ENCODE measurements around the gene CUL3. TPM values are rescaled to one million over a fixed set of nuclear protein-coding genes. Genes with fewer than 3 reads are reported as not detected.
A peak's percentile ranks its signal among the peaks of the same experiment; 100 is the strongest.

The CUL3 gene
- total and polyA plus RNA-seq, 2 of the 13 experiments (the other 11 are each of a cell fraction or from before 2014, with no cell fraction given) = 33.2 to 62.3 TPM

- TF ChIP-seq, protein P1, sequence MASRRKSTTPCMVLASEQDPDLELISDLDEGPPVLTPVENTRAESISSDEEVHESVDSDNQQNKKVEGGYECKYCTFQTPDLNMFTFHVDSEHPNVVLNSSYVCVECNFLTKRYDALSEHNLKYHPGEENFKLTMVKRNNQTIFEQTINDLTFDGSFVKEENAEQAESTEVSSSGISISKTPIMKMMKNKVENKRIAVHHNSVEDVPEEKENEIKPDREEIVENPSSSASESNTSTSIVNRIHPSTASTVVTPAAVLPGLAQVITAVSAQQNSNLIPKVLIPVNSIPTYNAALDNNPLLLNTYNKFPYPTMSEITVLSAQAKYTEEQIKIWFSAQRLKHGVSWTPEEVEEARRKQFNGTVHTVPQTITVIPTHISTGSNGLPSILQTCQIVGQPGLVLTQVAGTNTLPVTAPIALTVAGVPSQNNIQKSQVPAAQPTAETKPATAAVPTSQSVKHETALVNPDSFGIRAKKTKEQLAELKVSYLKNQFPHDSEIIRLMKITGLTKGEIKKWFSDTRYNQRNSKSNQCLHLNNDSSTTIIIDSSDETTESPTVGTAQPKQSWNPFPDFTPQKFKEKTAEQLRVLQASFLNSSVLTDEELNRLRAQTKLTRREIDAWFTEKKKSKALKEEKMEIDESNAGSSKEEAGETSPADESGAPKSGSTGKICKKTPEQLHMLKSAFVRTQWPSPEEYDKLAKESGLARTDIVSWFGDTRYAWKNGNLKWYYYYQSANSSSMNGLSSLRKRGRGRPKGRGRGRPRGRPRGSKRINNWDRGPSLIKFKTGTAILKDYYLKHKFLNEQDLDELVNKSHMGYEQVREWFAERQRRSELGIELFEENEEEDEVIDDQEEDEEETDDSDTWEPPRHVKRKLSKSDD (CRISPR knock-in tag; IDR thresholded peaks at IDR 0.05; ENCODE audit: low read depth) = peak; percentile 57; the same call in 1 of the 2 replicates
- TF ChIP-seq, protein P2, sequence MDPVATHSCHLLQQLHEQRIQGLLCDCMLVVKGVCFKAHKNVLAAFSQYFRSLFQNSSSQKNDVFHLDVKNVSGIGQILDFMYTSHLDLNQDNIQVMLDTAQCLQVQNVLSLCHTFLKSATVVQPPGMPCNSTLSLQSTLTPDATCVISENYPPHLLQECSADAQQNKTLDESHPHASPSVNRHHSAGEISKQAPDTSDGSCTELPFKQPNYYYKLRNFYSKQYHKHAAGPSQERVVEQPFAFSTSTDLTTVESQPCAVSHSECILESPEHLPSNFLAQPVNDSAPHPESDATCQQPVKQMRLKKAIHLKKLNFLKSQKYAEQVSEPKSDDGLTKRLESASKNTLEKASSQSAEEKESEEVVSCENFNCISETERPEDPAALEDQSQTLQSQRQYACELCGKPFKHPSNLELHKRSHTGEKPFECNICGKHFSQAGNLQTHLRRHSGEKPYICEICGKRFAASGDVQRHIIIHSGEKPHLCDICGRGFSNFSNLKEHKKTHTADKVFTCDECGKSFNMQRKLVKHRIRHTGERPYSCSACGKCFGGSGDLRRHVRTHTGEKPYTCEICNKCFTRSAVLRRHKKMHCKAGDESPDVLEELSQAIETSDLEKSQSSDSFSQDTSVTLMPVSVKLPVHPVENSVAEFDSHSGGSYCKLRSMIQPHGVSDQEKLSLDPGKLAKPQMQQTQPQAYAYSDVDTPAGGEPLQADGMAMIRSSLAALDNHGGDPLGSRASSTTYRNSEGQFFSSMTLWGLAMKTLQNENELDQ (CRISPR knock-in tag; IDR thresholded peaks at IDR 0.05; ENCODE audit: borderline replicate concordance) = 0 out of 2 replicates have a peak, but pooled peaks have one; percentile 32
- TF ChIP-seq NFRKB (IDR thresholded peaks at IDR 0.05) = no peak
- peak; percentile 67; the same call in 1 of the 2 replicates for TF ChIP-seq SMAD3 (CRISPR knock-in tag; IDR thresholded peaks at IDR 0.05)
- 0 out of 2 replicates have a peak, but pooled peaks have one; percentile 25 for TF ChIP-seq DNMT1 (CRISPR knock-in tag; IDR thresholded peaks at IDR 0.05)
- TF ChIP-seq GABPA (IDR thresholded peaks at IDR 0.05; ENCODE audit: low read depth, low read length) = peak; percentile 44
- TF ChIP-seq GABPA (CRISPR knock-in tag; IDR thresholded peaks at IDR 0.05; ENCODE audit: low read depth) = peak; percentile 78
- peak; percentile 41 for TF ChIP-seq HNRNPLL (IDR thresholded peaks at IDR 0.05; ENCODE audit: low read depth, low read length, poor library complexity, severe bottlenecking)
- TF ChIP-seq ZNF232 (CRISPR knock-in tag; IDR thresholded peaks at IDR 0.05; ENCODE audit: borderline replicate concordance) = peak; percentile 59; the same call in 1 of the 2 replicates
- TF ChIP-seq, protein P3, sequence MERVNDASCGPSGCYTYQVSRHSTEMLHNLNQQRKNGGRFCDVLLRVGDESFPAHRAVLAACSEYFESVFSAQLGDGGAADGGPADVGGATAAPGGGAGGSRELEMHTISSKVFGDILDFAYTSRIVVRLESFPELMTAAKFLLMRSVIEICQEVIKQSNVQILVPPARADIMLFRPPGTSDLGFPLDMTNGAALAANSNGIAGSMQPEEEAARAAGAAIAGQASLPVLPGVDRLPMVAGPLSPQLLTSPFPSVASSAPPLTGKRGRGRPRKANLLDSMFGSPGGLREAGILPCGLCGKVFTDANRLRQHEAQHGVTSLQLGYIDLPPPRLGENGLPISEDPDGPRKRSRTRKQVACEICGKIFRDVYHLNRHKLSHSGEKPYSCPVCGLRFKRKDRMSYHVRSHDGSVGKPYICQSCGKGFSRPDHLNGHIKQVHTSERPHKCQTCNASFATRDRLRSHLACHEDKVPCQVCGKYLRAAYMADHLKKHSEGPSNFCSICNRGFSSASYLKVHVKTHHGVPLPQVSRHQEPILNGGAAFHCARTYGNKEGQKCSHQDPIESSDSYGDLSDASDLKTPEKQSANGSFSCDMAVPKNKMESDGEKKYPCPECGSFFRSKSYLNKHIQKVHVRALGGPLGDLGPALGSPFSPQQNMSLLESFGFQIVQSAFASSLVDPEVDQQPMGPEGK (CRISPR knock-in tag; IDR thresholded peaks at IDR 0.05) = peak; percentile 90
- TF ChIP-seq NRL (CRISPR knock-in tag; IDR thresholded peaks at IDR 0.05; ENCODE audit: borderline replicate concordance) = 0 out of 2 replicates have a peak, but pooled peaks have one; percentile 50
- peak; percentile 2; the same call in 1 of the 2 replicates for TF ChIP-seq CBX2 (IDR thresholded peaks at IDR 0.05; ENCODE audit: low read depth, low read length)
- no peak for TF ChIP-seq CBX2 (CRISPR knock-in tag; IDR thresholded peaks at IDR 0.05; ENCODE audit: low read depth)
- TF ChIP-seq SOX13 (IDR thresholded peaks at IDR 0.05) = no peak; the same call in 1 of the 2 replicates
- TF ChIP-seq SOX13 (CRISPR knock-in tag; conservative IDR thresholded peaks at IDR 0.05 in 1 of 2, IDR thresholded peaks at IDR 0.05 in 1 of 2) = 0 out of 4 replicates have a peak, but pooled peaks of 1 of the 2 experiments have one; percentile 6
- TF ChIP-seq ZNF672 (CRISPR knock-in tag; IDR thresholded peaks at IDR 0.05) = 0 out of 2 replicates have a peak, but pooled peaks have one; percentile 28
- no peak for TF ChIP-seq ZNF777 (CRISPR knock-in tag; IDR thresholded peaks at IDR 0.05)
- TF ChIP-seq, protein P4, sequence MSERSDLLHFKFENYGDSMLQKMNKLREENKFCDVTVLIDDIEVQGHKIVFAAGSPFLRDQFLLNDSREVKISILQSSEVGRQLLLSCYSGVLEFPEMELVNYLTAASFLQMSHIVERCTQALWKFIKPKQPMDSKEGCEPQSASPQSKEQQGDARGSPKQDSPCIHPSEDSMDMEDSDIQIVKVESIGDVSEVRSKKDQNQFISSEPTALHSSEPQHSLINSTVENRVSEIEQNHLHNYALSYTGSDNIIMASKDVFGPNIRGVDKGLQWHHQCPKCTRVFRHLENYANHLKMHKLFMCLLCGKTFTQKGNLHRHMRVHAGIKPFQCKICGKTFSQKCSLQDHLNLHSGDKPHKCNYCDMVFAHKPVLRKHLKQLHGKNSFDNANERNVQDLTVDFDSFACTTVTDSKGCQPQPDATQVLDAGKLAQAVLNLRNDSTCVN (CRISPR knock-in tag; IDR thresholded peaks at IDR 0.05; ENCODE audit: borderline replicate concordance) = peak; percentile 75
- TF ChIP-seq NONO (IDR thresholded peaks at IDR 0.05) = no peak
- TF ChIP-seq NONO (CRISPR knock-in tag; conservative IDR thresholded peaks at IDR 0.05) = peak; percentile 89
- TF ChIP-seq FOXP1 (IDR thresholded peaks at IDR 0.05) = 0 out of 2 replicates have a peak, but pooled peaks have one; percentile 7
- no peak for TF ChIP-seq FOXP1 (CRISPR knock-in tag; IDR thresholded peaks at IDR 0.05)
Observed at GRCh38 chr2:224585211-224586088, at the start of gene CUL3 (continued).
